ENCODE measurements around the gene APPBP2. TPM values are rescaled to one million over a fixed set of nuclear protein-coding genes. Genes with fewer than 3 reads are reported as not detected.

Gene APPBP2
- total and polyA plus RNA-seq, 11 donors: 2.5 to 28.7 (median 14.0) TPM

GRCh38 chr17:60539807-60540206 lies 13.8 kb upstream of the APPBP2 start:
- Histone ChIP-seq H3K36me3 (no peaks in the 10 kb centered on the region), H3K9me3 (no peaks in the 10 kb centered on the region), H3K27me3 (no peaks in the 10 kb centered on the region), H3K4me3 (no peak overlapping the region), H3K4me1 (no peaks in the 10 kb centered on the region), H3K27ac (no peak overlapping the region)
- no peak for DNase-seq
- WGBS, 4 donors: 84 to 89% (median 87%) methylated on average over 2 of the region's 2 CpGs
- intact Hi-C loops (cut with DNase I): no loop called here
- TF ChIP-seq CTCF (IDR thresholded peaks at IDR 0.05) (no peak), POLR2A (IDR thresholded peaks at IDR 0.05) (no peak)
- ATAC-seq: no peak

GRCh38 chr17:60538726-60539125 lies 12.7 kb upstream of the APPBP2 start:
- TF ChIP-seq CTCF (IDR thresholded peaks at IDR 0.05): no peak
- TF ChIP-seq POLR2A (IDR thresholded peaks at IDR 0.05): no peak
- ATAC-seq: no peak
- 89 to 96% (median 93%) methylated on average over 9 of the region's 9 CpGs for WGBS, 4 donors
- H3K4me1 ChIP-seq: no peaks in the 10 kb centered on the region
- H3K27me3 ChIP-seq: no peaks in the 10 kb centered on the region
- H3K9me3 ChIP-seq: no peaks in the 10 kb centered on the region
- H3K27ac ChIP-seq: no peak overlapping the region
- intact Hi-C loops (cut with DNase I): no loop called here
- no peak for DNase-seq
- no peak overlapping the region for H3K4me3 ChIP-seq
- H3K36me3 ChIP-seq: no peaks in the 10 kb centered on the region

GRCh38 chr17:60535382-60536279 lies 9.6 kb upstream of the APPBP2 start:
- DNase-seq (no peak), ATAC-seq (no peak)
- WGBS, 4 donors: 57 to 81% (median 78%) methylated on average over 3 of the region's 3 CpGs
- no peak for TF ChIP-seq CTCF (IDR thresholded peaks at IDR 0.05)
- TF ChIP-seq POLR2A (IDR thresholded peaks at IDR 0.05): no peak
- Histone ChIP-seq H3K4me3 (no peak overlapping the region), H3K27ac (no peak overlapping the region), H3K36me3 (no peaks in the 10 kb centered on the region), H3K4me1 (no peaks in the 10 kb centered on the region), H3K27me3 (no peaks in the 10 kb centered on the region), H3K9me3 (no peaks in the 10 kb centered on the region)
- intact Hi-C loops (cut with DNase I): no loop called here

GRCh38 chr17:60534613-60535157 lies 8.6 kb upstream of the APPBP2 start:
- no peak for TF ChIP-seq POLR2A (IDR thresholded peaks at IDR 0.05)
- no peak for TF ChIP-seq CTCF (IDR thresholded peaks at IDR 0.05)
- Histone ChIP-seq H3K27ac (no peak overlapping the region), H3K36me3 (no peaks in the 10 kb centered on the region), H3K4me3 (no peak overlapping the region), H3K4me1 (no peaks in the 10 kb centered on the region), H3K9me3 (no peaks in the 10 kb centered on the region), H3K27me3 (no peaks in the 10 kb centered on the region)
- ATAC-seq (no peak), DNase-seq (no peak)
- intact Hi-C loops (cut with DNase I): no loop called here
- 94 to 96% (median 95%) methylated on average over 7 of the region's 7 CpGs for WGBS, 4 donors
